Midbrain (tissue), 1 donor: ENCODE results near the gene SPPL3.

ENCODE experiments used
- DNase-seq: peaks from one replicate; lab custom pipeline; 2025; lab: John Stamatoyannopoulos, UW

SPPL3 gene

DNA sequence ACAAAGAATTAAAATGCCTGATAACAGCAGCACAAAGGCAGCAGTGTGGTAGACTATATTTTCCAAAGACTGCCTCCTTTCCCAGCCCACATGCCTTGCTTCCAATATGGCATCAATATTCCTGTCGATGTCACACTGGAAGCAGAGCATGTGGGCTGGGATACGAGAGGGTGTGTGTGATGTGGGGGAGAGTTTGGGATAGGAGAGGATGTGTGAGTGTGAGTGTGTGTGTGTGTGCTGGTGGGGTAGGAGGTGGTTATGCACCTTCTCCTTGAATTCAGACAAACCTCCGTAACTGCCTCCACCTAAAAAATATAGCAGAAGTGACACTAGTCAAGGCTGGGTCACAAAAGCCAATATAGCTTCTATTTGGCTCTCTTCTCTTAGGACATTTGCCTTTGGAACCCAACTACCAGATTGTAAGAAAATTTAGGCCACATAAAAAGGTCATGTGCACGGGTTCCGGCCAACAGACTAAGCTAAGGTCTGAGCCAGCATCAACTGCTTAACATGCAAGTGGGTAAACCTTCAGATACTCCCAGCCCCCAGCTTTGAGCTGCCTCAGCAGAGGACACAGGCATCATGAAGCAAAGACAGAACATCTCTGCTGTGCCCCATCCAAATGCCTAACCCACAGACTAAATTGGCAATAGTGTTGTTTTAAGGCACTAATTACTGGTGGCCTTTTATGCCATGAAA lies 29.5 kb downstream of the SPPL3 start:
- peak; percentile 40 for DNase-seq

DNA sequence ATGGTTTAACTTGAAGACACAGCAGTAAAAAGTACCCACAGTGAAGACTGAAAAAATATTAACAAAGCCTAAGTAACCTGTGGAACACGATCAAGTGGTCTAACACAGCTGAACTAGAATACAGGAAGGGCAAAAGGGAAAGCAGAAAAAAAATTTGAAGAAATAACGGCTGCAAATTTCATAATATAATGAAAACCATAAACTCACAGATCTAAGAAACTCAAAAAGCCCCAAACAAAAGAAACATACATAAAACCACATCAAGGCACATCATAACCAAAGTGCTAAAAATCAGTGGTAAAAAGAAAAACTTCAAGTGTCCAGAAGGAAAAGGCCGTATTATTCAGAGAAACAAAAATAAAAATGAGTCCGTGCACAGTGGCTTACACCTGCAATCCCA lies 30.9 kb downstream of the SPPL3 start:
- no peak for DNase-seq

DNA sequence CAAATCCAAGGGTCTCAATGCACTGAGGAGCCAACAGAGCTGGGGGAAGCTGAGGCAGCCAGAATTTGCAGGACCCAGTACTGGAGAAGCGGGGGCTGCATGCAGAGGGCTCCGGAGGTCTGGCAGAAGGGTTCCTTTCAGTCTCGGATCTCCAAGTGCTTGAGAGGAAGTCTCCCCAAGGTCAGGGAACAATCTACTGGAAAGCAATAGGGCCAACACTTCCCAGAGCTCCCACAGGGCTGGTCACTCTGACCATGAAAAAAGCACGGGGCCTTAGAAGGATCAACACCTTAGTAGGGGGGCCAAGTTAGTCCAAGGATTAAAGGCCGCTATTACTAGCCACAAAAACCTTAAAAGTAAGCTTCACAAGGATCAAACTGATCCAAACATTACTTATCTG lies 31.7 kb downstream of the SPPL3 start:
- no peak for DNase-seq

DNA sequence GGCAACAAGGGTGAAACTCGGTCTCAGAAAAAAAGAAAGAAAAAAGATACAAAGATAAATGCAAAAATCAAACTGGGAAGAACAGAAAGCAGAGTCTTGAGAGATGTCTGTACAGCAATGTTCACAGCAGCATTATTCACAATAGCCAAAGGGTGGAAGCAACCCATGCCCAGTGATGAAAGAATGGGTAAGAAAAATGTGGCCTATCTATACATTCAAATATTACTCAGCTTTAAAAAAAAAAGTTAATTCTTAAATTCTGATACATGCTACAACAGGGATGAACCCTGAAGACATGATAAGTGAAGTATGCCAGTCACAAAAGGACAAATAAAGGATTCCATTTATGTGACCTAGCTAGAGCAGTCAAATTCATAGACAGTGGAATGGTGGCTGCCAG lies 33.7 kb downstream of the SPPL3 start:
- DNase-seq: no peak

DNA sequence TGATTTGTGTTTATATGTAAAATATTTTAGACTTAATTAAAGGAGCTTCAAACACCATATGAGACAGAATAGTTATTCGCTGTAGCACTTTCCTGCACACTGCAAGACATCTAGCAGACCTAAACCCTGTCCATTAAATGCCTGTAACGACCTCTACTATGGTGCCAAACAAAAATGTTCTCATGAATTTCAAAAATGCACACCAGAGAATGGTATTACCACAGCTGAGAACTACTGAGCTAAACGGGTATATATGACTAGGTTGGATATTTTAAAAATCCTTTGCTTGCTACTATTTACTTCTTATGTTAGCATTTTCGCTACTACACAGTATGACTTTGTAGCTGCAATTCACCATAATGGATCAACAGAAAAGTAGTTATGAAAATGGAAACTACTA lies 34.8 kb downstream of the SPPL3 start:
- no peak for DNase-seq

DNA sequence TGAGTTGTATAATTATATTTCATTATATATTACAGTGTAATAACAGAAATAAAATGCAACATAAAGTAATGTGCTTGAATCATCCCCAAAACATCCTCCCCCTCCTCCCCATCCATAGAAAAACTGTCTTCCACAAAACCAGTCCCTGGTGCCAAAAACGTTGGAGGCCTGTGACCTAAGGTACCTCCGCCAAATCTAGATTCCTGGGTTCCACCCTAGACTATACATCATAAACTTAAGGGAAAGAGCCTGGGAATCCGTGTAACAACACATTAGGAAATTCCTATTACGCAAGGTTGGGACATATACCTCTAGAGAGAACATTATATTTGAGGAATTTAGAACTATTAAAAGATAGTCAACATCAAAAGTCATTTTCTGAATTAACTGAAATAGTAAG lies 38.0 kb downstream of the SPPL3 start:
- no peak for DNase-seq

DNA sequence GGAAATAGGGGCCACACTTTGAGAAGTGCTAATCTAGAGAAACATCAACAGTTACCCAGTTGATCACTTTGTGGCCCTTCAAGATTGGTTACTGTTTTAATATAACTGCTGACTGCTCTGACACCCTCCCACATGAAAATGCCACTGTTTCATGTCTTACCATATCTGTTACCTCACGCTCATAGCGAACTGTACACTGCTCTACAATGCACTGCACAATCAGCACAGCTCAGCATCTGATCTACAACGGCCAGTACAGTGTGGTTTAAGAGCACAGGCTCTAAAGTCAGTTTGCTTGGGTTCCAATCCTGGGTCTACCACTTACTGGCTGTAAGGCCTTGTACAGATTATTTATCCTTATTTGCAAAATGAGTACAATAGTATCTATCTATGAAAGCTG lies 39.1 kb downstream of the SPPL3 start:
- no peak for DNase-seq

DNA sequence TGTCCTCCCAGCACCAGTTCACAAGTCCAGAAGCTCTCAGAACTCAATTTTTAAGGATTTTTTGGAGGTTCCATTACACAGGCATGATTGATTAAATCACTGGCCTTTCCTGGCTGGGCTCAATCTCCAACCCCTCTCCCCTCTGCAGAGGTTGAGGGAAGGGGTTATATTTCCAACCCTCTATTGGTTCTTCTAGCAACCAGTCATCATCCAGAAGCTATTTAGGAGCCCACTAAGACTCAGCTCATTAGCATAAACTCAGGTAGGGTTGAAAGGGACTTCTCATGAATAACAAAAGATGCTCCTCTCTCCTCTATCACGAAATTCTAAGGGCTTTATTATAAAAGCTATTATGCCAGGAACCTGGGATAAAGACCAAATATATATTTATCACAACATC lies 41.5 kb downstream of the SPPL3 start:
- DNase-seq: no peak

DNA sequence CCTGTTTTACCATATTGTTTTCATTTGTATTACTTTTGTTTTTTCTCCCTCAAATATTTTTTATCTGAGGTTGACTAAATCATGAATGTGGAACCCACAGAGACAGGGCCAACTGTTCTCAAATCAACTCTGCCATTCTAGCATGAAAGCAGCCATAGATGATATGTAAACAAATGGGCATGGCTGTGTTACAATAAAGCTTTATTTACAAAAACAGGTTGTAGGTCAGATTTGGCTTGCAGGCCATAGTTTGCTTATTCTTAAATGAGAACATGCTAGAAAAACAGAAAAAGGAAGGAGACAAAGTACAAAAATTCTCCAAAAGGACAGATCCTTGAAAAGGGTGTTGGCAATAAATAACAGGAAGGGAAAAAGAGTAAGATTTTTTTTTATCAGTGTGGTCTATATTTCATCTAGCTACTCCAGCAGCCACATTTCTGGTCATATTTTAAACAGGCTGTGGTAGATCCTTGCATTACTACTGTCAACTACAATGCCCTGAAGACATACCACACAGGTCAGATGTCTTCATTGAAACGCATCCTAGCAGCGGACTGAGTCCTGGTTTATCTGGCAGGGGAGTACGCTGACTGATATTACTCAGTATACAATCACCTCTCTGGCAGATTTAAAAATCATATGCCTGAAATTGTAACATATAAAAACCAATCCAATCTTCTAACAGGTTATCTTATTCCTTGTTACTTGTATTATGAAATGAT lies 42.9 kb downstream of the SPPL3 start:
- DNase-seq: no peak

DNA sequence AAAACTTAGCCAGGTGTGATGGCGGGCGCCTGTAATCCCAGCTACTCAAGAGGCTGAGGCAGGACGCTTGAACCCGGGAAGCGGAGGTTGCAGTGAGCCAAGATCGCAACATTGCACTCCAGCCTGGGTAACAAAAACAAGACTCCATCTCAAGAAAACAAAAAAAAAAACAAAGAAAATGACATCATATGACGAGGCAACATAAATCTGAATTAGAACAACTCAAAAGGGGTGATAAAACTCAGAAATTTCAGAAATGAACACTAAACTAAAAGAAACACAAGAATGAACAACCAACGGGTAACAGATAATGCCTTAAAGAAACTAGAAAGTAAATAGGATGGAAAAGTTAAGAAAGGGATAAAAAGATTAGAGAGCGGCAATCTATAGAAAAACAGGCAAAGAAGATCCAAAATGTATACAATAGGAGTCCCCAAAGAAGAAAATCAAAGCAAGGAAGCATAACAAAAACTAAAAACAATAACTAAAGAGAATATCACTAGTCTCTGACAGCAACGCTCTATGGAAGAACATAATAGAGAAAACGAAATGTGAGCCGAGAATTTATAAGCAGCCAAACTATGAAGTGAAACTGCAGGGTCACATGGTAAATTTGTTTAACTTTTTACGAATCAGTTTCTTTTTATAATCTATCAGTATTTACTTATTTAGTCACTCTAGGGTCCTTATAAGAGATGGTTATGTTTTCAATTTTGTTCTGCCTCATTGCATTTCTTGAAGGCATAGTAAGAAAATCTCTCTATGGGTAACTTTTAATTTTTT lies 45.7 kb downstream of the SPPL3 start:
- DNase-seq: no peak

DNA sequence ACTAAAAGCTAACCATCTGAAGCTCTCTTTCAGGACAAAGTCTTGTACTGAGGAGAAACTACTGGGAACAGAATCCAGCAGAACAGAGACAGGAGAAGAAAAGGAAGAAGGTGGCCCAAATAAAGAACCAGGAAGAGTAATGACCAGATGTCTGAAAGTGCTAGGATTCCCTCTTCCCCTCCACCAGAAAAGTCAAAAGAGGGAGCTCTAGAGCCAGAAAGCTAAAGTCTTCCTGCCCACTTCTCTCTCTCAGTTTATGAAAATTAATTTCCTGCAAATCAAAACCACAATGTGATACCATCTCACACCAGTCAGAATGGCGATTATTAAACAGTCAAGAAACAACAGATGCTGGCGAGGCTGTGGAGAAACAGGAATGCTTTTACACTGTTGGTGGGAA lies 47.2 kb downstream of the SPPL3 start:
- DNase-seq: no peak

DNA sequence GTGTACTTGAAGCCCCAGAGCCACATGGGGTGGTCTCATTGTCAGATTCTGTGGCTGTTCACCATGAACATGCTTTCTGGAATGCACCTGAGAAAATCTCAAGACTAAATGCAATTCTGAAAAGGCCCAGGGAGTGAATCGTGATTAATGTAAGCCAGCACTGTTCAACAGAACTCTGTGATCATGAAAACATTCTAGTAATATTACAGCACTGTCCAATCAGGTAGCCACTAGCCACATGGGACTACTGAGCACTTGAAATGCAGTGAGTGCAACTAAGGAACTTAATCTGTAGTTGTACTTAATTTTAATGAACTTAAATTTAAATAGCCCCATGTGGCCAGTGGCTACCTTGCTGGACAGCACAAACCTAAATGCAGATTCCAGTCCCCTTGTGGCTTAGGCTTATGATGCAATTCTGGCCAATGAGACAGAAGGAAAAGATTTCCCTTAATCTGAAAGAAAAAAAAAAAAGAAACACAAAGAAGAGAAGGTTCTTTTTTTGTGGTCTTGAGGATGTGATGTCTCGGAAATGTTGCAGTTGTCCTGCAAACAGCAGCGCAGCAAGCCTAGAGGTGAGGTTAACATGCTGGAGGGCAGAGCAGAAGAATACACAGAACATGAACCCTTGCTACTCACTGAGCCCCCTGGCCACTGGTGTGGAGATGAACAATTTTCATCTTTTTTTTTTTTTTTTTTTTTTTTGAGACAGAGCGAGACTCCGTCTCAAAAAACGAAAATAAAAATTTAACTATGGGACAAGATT lies 48.2 kb downstream of the SPPL3 start:
- DNase-seq: no peak

DNA sequence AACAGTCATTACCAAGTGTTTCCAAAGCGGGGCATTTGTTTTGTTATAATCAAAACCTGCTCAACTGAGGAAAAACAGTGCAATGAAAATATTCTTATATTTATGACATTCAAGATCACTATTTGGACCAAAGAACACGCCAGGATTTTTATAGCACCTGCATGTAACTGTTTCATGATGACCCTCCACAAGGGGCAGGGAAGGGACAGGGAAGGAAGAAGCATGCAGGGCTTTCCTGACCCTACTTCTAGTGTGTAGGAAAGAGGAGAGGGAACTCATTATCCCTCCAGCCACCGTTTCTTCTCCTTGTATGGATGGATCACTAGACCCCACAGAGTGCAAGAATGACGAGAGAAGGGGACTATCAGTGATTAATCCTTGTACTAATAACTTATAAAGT lies 49.4 kb downstream of the SPPL3 start:
- DNase-seq: no peak

DNA sequence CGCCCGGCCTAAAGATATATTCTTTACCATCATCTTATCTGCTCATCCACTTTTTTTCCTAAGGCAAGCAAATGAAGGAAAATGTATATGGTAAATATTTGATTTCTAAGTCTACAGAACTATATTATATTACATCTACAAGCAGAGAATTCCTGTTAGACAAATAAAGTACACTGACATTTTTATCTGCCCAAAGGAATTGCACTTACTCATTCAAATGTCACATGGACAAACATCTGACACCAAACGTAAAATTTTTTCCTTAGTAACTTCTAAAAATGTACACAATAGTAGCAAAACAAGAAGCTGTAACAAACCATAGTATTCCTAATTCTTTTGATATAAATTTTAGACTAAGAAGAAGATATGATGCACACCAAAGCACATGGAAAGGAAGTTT lies 51.0 kb downstream of the SPPL3 start:
- no peak for DNase-seq

DNA sequence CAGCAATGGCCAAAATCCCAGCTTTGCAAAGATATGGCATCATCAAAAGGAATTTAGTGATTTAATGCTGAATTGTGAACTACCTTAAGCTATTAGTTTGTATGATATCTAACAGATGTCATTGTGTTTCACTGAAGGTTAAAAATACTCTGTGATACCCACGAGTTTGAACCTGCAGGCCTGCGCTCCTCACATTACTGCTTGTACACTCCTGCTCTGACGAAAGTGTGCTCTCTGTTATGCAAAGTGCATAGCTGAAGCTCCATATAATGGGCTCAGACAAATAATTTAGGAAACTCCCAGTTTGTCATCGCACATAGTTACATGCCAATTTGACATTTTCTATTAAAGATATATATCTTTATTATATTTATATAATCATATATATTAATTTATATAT lies 52.2 kb downstream of the SPPL3 start:
- no peak for DNase-seq

DNA sequence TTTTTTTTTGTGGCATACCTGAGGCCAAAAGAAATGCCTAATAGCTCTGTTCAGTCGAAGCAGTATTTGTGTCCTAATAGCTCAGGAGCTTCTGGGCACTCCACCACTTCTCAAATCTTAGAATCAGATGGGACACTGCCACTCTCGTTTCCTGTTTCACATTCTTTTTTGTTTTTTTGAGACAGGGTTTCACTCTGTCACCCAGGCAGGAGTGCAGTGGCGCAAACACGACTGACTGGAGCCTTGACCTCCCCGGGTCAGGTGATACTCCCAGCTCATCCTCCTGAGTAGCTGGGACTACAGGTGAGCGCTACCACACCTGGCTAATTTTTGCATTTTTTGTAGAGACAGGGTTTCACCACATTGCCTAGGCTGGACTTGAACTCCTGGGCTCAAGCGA lies 52.7 kb downstream of the SPPL3 start:
- no peak for DNase-seq

DNA sequence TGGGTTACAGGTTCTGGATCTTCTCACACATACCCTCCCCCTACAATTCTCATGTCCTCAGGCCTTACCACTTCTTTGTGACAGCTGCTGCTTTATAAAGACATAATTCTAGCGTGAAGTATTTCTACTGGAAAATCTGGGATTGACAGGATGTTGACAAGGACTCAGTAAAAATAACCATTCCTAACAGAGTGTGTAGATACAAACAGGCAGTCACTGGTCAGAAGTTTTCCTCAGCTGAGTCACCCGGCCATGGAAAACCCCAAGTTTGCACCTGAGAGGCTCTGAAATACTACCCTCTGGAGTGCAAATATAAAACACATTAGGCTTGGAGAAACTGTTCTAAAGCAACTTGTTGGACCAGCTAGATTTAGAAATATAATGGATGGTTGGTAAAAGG lies 54.4 kb downstream of the SPPL3 start:
- DNase-seq: no peak

DNA sequence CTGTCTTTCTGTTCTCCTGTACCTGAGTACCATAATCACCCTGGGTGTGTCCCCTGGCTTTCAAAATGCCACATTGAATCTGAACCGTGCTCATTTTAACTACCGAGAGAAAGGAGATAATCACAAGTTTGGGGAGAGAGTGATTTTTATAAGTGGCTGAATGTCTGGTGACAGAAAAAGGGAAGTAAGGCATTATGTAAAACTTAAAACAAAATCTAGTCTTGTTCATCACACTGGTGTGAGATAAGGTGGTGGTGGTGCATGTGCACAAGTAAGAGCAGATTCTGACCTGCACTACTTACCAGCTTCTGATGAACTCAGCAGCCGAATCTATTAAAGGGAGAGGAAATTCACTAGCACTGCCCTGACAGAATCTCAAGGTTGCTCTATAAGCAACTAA lies 56.3 kb downstream of the SPPL3 start:
- DNase-seq: no peak

DNA sequence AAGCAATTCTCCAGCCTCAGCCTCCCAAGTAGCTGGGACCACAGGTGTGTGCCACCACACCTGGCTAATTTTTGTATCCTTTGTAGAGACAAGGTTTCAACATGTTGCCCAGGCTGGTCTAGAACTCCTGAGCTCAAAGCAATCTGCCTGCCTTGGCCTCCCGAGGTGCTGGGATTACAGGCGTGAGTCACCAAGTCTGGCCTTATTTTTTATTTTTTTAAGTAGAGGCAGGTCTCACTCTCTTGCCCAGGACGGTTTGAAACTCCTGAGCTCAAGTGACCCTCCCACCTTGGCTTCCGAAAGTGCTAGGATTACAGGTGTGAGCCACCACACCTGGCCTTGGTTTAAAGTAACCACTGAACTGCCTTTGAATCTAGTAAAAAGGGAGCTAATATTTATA lies 56.8 kb downstream of the SPPL3 start:
- no peak for DNase-seq

DNA sequence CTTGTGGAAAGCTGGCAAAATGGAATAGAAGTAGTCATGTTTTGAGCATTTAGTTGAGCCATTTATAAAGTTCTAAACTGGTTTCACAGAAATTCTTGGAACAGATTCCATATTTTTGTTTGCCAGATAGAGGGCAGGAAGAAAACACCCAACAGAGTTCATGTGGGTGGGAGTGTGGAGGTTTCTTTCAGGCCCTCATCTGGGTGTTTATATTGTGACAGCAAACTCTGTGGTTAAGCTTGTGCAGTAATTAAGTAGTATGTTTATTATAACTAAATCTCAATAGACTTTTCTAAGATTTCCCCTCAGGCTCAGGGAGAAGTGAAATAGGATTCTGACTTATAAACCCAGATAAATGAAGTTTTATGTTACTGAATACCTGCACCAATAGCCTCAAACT lies 57.4 kb downstream of the SPPL3 start:
- peak; percentile 17 for DNase-seq

DNA sequence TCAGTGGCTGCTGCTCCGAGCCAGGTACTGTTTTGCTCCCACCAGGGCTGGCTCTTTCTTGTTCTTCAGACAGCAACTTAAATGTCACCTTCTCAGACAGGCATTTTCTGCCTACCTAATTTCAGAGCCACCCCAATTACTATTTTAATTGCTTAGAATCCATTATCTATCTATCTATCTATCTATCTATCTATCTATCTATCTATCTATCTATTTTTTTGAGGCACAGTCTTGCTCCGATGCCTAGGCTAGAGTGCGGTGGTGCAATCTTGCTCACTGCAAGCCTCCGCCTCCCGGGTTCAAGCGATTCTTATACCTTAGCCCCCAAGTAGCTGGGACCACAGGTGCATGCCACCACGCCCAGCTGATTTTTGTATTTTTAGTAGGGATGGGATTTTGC lies 58.5 kb downstream of the SPPL3 start:
- no peak for DNase-seq

DNA sequence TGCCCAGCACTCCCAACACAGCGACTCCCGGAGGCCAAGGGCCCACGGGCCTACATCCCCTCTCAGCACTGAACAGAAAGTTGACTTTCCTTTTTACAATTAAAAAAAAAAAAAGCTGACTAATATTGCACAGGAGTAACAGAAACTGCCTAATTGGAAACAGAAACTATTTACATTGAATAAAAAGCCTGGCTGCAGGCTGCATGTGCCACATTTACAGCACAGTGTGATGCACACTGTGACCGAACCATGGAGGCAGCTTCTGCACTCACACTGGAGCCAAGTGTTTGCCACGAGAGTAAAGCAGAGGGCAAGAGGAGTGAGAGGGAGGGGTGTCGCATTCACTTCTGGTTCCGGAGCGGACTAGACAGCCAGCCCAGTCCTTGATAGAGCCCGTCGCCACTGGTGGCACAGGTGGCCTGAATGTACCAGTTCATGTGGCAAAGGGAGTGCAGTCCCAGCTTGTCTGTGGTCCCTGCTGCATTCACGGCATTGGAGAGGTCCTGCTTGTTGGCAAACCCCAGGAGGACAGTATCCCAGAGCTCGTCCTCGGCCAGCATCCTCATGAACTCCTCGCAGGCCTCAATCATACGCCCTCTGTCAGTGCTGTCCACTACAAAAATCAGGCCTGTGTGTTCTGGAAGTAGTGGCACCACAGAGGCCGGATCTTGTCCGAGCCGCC lies 59.2 kb downstream of the SPPL3 start:
- DNase-seq: peak; percentile 24
